ENCODE data around the gene ATP8A2.

ATP8A2 gene

DNA sequence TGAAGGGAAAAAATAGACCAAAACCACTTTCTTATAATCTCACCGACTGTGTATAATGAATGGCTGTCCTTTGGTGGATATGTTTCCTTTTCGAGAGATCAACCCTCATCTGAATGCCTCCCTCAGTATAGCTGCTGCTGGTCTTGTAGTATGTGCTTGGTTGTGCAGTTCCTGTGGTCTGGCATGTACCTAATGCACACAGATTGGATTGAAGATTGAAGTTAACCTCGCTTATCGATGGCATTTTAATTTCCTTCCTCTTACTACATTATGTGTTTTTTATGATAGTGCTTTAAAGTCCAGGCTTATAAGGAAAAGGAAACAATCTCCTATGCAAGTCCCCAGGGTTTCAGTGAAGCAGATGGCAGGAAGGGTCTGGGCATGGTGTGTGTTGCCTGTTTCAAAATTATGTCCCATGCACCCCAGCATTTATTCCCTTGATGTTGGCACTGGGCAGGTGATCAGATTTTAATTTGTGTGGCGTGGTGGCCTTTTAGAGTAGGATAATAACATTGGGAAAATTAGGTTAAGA lies 346.0 kb downstream of the ATP8A2 start:
- Mint-ChIP-seq H3K27ac (no peak overlapping the region), H3K9me3 (peaks cover 5 to 10% of the 10 kb centered on the region in 2 donors), H3K4me1 (no peaks in the 10 kb centered on the region), H3K27me3 (peaks cover 7% of the 10 kb centered on the region), H3K4me3 (no peak overlapping the region)
- ATAC-seq: no peak
- no peak for DNase-seq

DNA sequence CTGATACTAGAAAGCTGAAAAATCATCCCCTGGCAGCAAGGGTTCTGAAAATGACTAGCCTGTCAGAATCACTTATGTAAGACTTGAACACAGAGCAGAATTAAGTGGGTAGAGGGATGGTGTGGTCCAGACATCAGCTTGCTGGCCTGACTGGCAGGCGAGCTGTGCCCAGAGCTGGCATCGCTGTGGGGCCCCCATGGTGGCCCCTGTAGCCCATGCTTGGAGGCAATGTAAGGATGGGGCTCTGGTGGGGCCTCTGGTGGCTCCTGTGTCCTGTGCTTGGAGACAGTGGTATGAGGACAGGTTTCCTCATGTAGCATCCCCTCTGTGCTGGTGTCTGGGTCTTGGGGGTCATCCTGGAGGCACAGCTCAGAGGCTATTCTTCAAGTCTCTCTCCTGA lies 347.9 kb downstream of the ATP8A2 start:
- no peak overlapping the region for H3K27ac Mint-ChIP-seq
- no peaks in the 10 kb centered on the region for H3K4me1 Mint-ChIP-seq
- ATAC-seq: no peak
- no peak overlapping the region for H3K4me3 Mint-ChIP-seq
- no peak for DNase-seq
- peaks cover 6% of the 10 kb centered on the region for H3K27me3 Mint-ChIP-seq
- H3K9me3 Mint-ChIP-seq: peaks cover 10 to 15% of the 10 kb centered on the region in 2 donors

DNA sequence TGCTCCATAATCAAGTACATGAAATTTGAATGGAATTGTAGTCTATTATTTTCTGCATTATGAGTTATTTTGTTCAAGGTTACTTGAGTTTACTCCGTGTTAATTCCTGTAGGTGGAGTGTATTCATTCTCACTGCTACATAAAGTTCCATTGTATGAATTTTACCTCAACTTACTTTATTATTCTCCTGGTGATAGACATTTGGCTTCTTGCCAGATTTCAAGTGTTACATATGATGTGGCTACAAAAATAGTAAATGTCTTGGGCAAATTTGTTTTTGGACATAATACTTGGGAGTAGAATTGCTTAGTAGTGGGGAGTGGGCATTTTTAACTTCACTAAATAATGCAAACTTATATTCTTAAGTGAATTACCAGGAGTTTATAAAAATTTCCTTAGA lies 351.1 kb downstream of the ATP8A2 start:
- H3K27ac Mint-ChIP-seq: no peak overlapping the region
- H3K27me3 Mint-ChIP-seq: peaks cover 6% of the 10 kb centered on the region
- H3K4me1 Mint-ChIP-seq: no peaks in the 10 kb centered on the region
- DNase-seq (no peak), ATAC-seq (no peak)
- H3K4me3 Mint-ChIP-seq: no peak overlapping the region
- H3K9me3 Mint-ChIP-seq: peaks cover 0 to 10% of the 10 kb centered on the region in 2 donors

DNA sequence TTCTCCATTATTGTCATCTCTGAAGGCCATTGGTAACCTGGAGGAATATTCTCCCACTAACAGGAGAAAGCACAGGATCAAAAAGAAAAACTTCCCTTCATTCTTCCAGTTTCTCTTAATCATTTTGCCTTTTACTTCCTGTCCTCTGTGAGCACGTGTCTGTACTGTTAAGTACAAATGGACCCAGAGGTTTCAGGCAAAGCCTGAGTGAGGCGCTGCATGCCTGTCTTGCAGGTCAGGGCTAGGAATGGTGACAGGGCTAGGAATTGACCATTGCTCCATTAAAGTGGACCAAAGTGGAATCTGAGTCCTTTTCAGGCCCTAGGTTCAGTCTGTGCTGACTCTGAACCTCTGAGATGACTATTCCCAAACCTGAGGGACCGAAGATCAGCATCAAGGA lies 353.3 kb downstream of the ATP8A2 start:
- H3K9me3 Mint-ChIP-seq: peaks cover 0 to 10% of the 10 kb centered on the region in 2 donors
- no peaks in the 10 kb centered on the region for H3K4me1 Mint-ChIP-seq
- DNase-seq (no peak), ATAC-seq (no peak)
- H3K27ac Mint-ChIP-seq: no peak overlapping the region
- peaks cover 6% of the 10 kb centered on the region for H3K27me3 Mint-ChIP-seq
- H3K4me3 Mint-ChIP-seq: no peak overlapping the region

DNA sequence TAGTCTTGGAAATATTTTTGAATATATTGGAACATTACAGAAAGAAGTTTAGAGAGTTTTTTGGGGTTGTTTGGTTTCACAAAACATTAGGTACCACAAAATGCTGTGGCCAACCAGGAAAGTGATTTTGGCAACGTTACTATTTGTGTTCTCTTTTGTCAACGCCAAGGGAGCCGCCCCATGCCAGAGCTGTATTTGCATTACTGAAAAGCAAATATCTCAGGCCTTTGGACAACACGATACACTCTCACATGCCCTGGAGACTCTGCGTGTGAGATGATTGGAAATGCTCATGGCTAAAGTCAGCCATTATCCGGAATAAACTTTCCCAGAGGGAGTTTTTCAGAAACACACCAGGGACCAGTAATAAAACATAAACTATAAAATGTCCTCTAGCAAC lies 355.5 kb downstream of the ATP8A2 start:
- peaks cover 6% of the 10 kb centered on the region for H3K27me3 Mint-ChIP-seq
- H3K27ac Mint-ChIP-seq: no peak overlapping the region
- peaks cover 0 to 10% of the 10 kb centered on the region in 2 donors for H3K9me3 Mint-ChIP-seq

DNA sequence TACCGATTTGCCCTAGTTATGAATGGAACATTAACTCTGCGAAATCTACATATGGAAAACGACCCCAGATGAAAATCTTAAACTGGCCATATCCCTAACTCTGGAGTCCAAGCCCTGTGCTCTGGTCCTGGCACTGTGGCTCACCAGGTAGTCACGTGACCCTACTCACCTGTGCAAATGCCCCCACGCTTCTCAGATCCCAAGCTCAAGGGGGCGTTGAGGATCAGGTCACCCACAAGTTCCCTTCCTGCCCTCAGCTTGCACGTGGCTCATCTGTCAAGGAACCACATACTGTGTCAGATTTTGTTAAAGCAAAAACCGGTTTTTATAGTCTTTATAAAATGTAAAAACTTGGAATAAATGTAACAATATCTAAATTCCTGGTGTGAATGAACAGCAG lies 356.0 kb downstream of the ATP8A2 start:
- Mint-ChIP-seq H3K27me3 (peaks cover 6% of the 10 kb centered on the region), H3K9me3 (peaks cover 0 to 10% of the 10 kb centered on the region in 2 donors), H3K27ac (no peak overlapping the region), H3K4me3 (no peak overlapping the region), H3K4me1 (no peaks in the 10 kb centered on the region)
- no peak for ATAC-seq
- DNase-seq: no peak

More for the DNA sequence above, 355.5 kb downstream of the ATP8A2 start:
- Mint-ChIP-seq H3K4me1 (no peaks in the 10 kb centered on the region), H3K4me3 (no peak overlapping the region)
- ATAC-seq: no peak
- DNase-seq: no peak

DNA sequence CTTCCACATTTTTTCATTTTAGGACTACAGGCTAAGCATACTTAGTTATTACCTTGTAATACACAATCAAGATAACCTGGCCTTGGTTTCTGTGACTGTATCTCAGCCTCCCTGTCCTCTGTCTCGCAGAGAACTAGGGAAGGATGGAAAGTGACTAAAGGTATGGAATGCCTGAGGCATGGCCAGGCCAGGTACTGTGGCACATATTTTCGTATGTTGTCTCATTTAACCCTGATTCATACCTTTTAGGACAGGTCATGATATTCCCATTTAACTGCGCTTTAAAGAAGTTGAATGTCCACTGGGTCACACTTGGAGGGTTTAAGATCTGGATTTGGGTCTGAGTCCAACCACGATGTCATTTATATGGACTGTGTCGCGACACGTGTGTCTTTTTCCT lies 357.4 kb downstream of the ATP8A2 start:
- Mint-ChIP-seq H3K9me3 (peaks cover 0 to under 1% of the 10 kb centered on the region in 2 donors), H3K4me1 (no peaks in the 10 kb centered on the region), H3K27me3 (no peaks in the 10 kb centered on the region), H3K4me3 (no peak overlapping the region), H3K27ac (peak overlapping the region in 1 of 2 donors; percentile 62)
- DNase-seq (no peak), ATAC-seq (no peak)

DNA sequence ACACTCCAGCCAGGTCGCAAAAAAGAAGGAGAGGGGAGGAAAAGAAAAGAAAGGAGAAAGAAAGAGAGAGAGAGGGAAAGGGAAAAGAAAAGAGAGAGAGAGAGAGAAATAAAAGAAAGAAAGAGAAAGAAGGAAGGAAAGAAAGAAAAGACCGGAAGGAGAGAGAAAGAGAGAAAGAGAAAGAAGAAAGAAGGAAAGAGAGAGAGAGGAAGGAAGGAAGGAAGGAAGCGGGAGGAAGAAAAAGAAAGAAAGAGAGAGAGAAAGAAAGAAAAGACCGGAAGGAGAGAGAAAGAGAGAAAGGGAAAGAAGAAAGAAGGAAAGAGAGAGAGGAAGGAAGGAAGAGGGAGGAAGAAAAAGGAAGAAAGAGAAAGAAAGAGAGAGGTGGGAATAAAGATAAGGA lies 359.3 kb downstream of the ATP8A2 start:
- no peaks in the 10 kb centered on the region for H3K27me3 Mint-ChIP-seq
- no peak for DNase-seq
- H3K9me3 Mint-ChIP-seq: peaks cover 0 to 2% of the 10 kb centered on the region in 2 donors
- H3K27ac Mint-ChIP-seq: peak overlapping the region in 1 of 2 donors; percentile 43
- ATAC-seq: no peak
- no peak overlapping the region for H3K4me3 Mint-ChIP-seq
- H3K4me1 Mint-ChIP-seq: no peaks in the 10 kb centered on the region

DNA sequence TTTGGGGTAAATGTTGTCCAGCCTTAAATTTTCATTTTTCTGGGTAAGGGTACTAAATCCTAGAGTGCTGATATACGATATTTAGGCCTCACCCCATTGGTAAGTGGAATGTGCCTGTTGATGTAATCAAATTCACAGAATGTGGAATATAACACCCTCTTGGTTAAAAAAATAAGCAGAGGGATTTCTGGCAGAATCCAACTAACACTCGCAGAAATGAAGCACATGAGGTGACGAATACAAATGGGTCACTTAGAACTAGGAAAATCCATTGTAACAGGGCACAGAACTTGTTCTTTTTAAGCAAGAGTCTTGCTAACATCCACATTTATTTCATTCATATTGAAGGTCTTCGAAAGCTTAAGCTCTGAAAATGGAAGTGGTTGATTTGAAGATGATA lies 359.8 kb downstream of the ATP8A2 start:
- Mint-ChIP-seq H3K9me3 (peaks cover 0 to 4% of the 10 kb centered on the region in 2 donors), H3K27me3 (no peaks in the 10 kb centered on the region), H3K27ac (no peak overlapping the region), H3K4me3 (no peak overlapping the region), H3K4me1 (peaks cover under 1% of the 10 kb centered on the region)
- no peak for ATAC-seq
- DNase-seq: no peak

DNA sequence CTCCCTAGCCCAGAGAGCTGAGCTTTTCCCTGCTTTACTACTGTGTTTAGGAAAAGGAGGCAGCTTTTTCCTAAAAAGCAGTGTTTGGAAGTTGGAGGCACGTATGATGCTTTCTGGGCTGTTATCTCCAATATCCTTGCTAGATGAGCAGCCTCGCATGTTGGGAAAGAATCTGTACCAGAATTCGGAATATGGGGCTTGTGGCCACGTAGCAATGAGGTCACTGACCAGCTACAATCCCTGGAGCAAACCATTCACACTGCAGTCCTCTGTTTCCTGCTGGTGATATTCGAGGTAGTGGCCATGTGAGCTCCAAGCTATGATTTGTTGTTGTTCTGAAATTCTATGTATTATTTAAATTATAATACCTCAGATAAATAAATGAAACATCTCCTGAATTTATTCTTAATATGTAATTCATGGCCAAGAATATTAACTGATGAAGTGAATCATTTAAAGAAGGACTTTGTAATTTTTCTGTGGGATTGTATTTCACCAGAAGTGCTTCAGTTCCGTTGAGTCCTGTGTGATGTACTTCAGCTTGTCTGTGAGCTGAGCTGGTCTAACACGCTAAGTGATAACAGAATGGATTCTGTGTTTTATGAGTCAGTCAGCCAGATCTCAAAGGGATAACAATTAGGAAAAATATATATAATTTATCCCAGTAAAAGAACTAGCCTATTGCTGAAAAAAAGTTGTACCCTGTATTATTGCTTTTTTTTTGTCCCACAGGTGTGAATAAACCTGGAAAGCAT lies 360.5 kb downstream of the ATP8A2 start:
- H3K27me3 Mint-ChIP-seq: no peaks in the 10 kb centered on the region
- H3K4me3 Mint-ChIP-seq: no peak overlapping the region
- H3K27ac Mint-ChIP-seq: no peak overlapping the region
- peaks cover 5% of the 10 kb centered on the region for H3K4me1 Mint-ChIP-seq
- no peak for DNase-seq
- no peak for ATAC-seq
- H3K9me3 Mint-ChIP-seq: peaks cover 0 to 4% of the 10 kb centered on the region in 2 donors

DNA sequence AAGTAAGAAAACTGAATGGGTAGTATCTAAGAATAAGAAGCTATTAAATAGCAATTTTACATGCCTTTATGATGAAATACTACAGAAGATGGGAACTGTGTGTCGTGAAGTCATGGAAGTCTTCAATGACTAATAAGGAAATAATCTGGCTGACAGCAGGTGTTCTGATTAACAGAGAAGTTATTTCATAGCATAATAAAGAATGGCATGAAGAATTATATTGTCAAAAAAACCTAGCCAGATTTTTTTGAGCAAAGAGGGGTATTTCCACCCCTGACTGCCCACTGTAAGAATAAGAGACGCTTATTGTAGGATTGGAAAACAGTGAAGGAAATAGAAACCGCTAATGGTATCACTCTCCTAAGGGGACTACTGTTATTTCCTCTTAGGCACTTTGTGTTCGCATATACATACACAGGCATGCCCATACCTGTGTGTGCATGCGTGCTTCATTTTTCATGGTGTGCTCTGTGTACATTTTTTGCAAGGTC lies 361.3 kb downstream of the ATP8A2 start:
- Mint-ChIP-seq H3K4me1 (peaks cover 10% of the 10 kb centered on the region), H3K27me3 (no peaks in the 10 kb centered on the region), H3K4me3 (no peak overlapping the region), H3K27ac (no peak overlapping the region), H3K9me3 (peaks cover 0 to 4% of the 10 kb centered on the region in 2 donors)
- DNase-seq (no peak), ATAC-seq (no peak)

DNA sequence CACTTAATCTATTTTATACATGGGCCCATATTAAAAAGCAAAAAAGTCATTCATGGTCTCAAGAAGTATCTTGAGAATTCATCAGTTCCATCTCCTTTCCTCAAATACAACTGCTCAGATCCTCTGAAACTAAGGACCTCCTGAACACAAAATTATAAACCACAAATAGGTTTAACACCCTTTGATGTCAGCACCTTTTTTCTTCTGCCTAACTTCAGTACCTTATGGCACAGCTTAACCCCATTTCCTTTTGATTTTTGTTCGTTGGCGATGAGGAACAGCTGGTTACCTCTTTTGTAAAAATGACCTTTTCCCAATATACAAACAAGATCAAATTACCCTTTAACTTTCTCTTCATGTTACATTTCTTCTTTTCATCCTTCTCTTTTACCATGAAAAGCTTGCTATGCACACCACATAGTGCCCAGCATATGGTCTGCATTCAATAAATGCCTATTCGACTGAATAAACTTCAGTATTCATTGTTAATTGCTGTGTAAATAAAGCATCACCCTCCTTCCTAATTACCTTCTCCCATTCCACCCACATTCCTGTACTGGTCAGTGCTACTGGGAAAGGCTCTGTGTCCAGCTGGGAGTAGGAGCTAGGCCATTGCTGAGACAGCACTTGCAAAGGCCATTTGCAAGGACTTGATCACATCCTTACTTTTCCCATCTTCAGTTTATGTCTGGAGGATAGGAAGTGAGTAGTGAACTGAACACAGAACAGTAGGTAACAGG lies 362.1 kb downstream of the ATP8A2 start:
- no peak for DNase-seq
- H3K27ac Mint-ChIP-seq: peak overlapping the region in 1 of 2 donors; percentile 81
- peaks cover 0 to 4% of the 10 kb centered on the region in 2 donors for H3K9me3 Mint-ChIP-seq
- H3K4me3 Mint-ChIP-seq: no peak overlapping the region
- peaks cover 18% of the 10 kb centered on the region for H3K4me1 Mint-ChIP-seq
- ATAC-seq: no peak
- H3K27me3 Mint-ChIP-seq: no peaks in the 10 kb centered on the region

DNA sequence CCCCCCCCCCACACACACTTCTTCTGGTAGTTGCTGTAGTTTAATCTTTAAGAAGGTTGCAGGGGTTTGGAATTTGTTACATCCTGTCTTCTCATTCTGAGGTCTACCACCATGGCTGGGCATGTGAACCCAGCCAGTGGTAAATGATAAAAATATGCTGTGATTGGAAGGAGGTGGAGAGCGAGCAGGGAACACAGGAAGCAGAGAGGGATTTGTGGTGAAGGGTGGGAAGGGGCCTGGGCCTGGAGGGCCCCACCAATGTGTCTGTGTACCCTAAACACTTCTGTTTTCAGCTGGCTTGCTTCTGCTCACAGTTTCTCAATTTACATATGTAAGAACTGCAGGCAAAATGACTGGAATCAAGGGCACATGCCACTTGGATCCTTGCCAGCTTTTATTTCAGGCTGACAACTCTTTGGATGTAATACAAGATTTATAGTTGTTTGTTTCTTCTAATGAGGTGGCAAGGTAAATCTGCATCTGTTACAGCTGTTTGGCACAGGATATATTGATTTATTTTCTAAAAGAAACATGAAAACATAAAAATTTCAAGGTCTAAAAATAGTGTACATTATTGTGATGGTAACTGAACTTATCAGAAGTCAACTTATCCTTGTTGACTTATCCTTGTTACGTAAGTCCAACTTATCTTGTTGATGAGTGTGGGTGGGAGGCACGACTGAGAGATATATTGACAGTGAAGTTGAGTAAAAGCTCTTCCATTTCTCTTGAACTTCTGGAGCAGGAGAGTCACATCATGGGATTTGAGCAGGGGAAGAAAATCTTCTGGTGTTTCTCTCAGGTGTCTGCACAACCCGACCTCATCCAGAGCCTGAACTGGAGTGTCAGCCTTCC lies 366.8 kb downstream of the ATP8A2 start:
- Mint-ChIP-seq H3K27ac (peak overlapping the region; percentile 50 to 90), H3K9me3 (peaks cover 0 to 4% of the 10 kb centered on the region in 2 donors), H3K4me3 (peak overlapping the region in 1 of 2 donors; percentile 2), H3K27me3 (no peaks in the 10 kb centered on the region), H3K4me1 (peaks cover 22% of the 10 kb centered on the region)
- DNase-seq (no peak), ATAC-seq (peak; percentile 57)

DNA sequence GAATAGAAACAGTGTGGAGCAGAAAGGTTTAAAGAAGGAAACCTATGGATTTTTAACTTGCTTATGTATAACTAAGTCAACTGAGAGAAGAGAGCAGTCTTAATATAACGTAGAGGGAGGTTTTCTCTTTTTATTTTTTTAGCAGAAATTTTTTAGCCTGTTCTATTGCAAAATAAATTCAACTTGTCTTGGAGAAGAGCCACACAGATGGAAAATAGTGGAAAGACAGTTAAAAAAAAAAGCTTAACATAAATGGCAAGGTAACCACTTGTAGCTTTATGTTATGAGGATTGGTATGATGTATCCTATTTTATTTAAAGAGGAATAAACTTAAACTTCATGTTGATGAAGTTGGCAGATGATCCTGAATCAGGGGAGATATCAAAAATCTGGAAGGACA lies 367.6 kb downstream of the ATP8A2 start:
- Mint-ChIP-seq H3K4me1 (peaks cover 22% of the 10 kb centered on the region), H3K27me3 (no peaks in the 10 kb centered on the region), H3K9me3 (peaks cover 0 to 4% of the 10 kb centered on the region in 2 donors), H3K4me3 (no peak overlapping the region), H3K27ac (peak overlapping the region in 1 of 2 donors; percentile 72)
- ATAC-seq (no peak), DNase-seq (no peak)

DNA sequence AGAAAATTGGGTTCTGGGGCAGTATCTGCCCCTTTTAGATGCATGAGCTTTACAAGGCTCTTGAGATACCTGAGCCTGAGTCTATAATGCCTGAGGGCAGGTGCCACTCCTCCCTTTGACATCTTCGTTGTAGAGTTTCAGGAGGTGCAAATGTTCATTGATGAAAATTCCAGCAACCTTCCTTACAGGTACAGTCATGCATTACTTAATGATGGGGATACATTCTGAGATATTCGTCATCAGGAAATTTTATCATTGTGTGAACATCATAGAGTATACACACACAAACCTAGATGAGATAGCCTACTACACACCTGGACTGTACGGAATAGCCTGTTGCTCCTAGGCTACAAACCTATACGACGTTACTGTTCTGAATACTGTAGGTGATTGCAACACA lies 370.0 kb downstream of the ATP8A2 start:
- no peak overlapping the region for H3K4me3 Mint-ChIP-seq
- DNase-seq (no peak), ATAC-seq (no peak)
- H3K27ac Mint-ChIP-seq: no peak overlapping the region
- no peaks in the 10 kb centered on the region for H3K27me3 Mint-ChIP-seq
- no peaks in the 10 kb centered on the region for H3K9me3 Mint-ChIP-seq
- H3K4me1 Mint-ChIP-seq: peaks cover 19% of the 10 kb centered on the region
